Measurements from ENCODE around the gene GPR3.

GRCh38 chr1:27400082-27400962 lies 7.9 kb downstream of the GPR3 start:
- TF ChIP-seq CTCF (conservative IDR thresholded peaks at IDR 0.05) = no peak
- TF ChIP-seq EZH2 (IDR thresholded peaks at IDR 0.05; ENCODE audit: low read depth) = no peak
